ENCODE results near the gene EIF4E2.

GRCh38 chr2:232511336-232511890, 39.1 kb upstream of the EIF4E2 start:
- TF ChIP-seq, protein P1, sequence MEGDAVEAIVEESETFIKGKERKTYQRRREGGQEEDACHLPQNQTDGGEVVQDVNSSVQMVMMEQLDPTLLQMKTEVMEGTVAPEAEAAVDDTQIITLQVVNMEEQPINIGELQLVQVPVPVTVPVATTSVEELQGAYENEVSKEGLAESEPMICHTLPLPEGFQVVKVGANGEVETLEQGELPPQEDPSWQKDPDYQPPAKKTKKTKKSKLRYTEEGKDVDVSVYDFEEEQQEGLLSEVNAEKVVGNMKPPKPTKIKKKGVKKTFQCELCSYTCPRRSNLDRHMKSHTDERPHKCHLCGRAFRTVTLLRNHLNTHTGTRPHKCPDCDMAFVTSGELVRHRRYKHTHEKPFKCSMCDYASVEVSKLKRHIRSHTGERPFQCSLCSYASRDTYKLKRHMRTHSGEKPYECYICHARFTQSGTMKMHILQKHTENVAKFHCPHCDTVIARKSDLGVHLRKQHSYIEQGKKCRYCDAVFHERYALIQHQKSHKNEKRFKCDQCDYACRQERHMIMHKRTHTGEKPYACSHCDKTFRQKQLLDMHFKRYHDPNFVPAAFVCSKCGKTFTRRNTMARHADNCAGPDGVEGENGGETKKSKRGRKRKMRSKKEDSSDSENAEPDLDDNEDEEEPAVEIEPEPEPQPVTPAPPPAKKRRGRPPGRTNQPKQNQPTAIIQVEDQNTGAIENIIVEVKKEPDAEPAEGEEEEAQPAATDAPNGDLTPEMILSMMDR (IDR thresholded peaks at IDR 0.05), result no peak
- TF ChIP-seq EZH2phosphoT487 (IDR thresholded peaks at IDR 0.05) (no peak), EZH2 (IDR thresholded peaks at IDR 0.05) (no peak)
